ENCODE data around the gene GNL1.

The GNL1 gene, protein sequence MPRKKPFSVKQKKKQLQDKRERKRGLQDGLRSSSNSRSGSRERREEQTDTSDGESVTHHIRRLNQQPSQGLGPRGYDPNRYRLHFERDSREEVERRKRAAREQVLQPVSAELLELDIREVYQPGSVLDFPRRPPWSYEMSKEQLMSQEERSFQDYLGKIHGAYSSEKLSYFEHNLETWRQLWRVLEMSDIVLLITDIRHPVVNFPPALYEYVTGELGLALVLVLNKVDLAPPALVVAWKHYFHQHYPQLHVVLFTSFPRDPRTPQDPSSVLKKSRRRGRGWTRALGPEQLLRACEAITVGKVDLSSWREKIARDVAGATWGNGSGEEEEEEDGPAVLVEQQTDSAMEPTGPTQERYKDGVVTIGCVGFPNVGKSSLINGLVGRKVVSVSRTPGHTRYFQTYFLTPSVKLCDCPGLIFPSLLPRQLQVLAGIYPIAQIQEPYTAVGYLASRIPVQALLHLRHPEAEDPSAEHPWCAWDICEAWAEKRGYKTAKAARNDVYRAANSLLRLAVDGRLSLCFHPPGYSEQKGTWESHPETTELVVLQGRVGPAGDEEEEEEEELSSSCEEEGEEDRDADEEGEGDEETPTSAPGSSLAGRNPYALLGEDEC

DNA sequence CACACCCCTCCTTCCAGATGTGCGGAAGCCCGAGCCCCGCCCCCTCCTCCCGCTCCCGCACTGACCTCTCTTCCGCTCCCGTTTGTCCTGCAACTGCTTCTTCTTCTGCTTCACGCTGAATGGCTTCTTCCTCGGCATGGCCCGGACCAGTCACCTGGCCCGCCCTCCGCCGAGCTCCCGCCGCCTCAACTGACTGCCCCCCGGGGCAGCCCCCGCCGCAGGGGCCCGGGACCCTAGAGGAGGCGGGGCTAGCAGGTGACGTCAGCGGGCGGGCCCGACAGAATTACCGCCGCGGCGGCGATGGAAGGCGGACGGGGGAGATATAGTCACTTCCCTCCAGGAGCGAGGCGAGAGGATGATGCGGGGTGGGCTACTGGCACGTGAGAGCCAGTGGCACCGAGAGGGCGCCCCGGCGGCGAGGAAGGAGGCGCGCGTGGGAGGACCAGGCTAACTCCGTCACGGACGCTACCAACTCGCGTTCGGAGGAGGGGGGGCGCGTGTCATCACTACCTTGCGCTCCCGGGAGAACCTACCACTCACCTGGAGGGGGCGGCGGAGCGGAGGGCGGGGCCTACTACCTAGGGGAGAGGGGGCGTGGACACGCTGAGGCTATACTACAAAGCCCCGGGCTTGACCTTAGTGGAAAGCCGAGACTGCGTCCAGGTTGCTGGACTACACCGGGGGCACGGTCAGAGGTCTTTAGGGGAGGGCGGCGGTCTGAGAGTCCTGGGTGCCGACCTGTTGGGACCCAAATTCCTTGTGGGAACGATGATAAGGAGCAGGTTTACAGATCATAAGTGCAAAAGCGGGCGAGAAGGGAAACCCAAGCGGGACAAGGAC, at the start of gene GNL1:
GNL1 (minus strand) TSS at position 424 of the 840 bp plus-strand sequence; CDS start at position 138, 286 bp downstream.
- peak; percentile 87 for DNase-seq

DNA sequence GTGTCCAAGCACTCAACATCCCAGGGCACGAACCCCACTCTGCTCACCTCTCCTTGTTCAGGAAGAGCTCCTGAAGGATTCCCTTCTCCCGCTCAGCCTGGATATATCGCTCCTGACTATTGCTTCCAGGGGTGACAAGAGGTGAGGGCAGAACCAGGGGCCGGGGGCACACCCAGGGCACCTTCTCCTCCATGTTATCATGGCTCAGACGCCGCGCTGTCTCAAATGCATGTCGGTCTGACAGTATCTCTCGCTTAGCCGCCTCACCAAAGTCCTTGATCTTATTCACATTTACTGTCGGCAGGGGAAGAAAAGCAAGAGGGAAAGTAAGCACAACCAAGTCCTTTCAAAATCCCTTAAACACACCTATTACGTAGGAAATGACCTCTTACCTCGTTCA, 47.7 kb upstream of the GNL1 start:
- no peak for DNase-seq

DNA sequence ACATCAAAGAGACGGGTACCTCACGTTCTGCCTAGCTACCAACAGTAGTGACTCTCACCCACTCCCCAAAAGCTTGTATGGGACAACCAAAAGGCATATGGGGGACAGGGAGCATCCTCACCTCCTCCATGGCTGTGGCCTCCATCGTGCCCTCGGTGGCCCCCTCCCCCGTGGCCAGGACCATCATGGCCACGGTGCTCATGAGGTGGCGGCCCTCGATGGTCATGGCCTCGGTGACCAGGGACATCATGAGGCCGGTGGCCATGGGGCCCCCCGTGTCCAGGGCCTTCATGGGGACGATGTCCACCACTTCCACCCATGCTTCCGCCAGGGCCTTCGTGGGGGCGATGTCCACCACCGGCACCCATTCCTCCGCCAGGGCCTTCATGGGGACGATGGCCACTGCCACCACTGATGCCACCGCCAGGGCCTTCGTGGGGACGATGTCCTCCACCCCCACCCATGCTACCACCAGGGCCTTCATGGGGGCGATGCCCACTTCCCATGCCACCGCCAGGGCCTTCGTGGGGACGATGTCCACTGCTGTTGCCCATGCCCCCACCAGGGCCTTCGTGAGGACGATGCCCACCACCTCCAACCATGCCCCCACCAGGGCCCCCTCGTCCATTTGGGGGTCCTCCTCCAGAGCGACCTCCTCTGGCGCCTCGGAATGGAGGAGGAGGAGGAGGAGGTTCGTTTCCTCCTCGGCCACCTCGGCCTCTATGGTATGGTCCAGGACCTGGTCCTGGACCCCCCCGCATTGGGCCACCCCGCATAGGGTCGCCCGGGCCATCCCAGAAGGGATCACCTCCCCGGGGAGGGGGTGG, 45.7 kb upstream of the GNL1 start:
- no peak for DNase-seq

DNA sequence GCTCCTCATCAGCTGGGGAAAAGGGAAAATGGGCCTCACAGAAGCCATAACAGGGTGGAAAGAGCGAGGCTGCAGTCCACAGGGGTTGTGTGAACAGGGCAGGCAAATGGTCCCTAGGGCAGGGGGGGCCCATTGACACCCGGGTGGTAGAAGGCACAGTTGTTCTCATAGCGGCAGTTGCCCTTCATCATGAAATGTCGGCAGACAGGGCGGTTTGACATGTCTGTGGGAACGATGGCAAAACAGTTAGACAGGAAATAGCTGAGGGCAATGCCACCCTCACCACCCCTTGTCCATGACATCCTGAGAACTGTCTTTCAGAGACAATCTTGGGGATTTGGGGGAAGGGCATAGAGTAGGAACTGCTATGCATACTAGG, 45.1 kb upstream of the GNL1 start:
- DNase-seq, result no peak

DNA sequence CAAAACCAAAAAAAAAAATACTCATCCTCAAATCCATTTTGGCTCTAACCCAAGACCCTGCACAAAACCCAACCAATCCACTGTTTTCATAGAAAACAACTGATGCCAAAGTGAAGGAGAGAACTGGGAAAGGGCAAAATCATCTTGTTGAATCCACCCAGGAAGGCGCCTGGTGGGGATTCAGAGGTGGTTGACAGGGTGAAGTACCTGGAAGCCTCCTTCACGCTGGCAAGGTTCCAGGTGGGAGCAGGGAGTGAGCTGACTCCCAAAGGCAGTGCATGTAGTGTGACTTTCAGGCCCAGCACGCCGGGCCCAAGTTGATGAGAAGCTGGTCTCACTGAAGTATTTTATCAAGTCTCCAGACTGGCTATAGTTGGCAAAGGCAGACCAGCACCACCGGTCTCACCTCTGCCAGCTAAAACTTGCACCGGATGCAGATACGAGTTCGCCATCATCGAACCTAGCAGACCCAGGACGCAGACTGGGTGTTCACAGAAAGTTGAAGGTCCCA, 44.2 kb upstream of the GNL1 start:
- DNase-seq, result no peak

DNA sequence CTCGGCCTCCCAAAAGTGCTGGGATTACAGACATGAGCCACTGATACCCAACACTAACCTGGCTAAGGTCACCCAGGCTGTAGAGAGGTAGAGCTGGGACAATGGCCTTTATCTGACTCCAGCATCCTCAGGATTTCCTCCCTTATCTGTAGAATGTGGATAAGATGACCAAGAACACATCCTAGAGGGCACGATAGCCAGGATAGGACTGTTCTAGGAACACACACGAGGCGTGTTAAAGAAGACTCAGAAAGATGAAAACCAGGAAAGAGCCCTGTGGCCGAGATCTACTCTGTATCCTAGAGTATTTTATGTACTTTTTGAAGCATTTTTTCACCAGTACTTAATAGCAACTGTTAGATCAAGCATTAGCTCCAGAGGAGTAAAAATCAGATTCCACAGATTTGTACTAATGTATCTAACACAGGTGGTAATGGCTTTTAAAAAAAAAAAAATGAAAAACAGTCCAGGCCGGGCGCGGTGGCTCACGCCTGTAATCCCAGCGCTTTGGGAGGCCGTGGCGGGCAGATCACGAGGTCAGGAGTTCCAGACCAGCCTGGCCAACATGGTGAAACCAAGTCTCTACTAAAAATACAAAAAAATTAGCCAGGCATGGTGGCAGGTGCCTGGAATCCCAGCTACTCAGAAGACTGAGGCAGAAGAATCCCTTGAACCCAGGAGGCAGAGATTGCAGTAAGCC, 43.5 kb upstream of the GNL1 start:
- DNase-seq, result no peak

DNA sequence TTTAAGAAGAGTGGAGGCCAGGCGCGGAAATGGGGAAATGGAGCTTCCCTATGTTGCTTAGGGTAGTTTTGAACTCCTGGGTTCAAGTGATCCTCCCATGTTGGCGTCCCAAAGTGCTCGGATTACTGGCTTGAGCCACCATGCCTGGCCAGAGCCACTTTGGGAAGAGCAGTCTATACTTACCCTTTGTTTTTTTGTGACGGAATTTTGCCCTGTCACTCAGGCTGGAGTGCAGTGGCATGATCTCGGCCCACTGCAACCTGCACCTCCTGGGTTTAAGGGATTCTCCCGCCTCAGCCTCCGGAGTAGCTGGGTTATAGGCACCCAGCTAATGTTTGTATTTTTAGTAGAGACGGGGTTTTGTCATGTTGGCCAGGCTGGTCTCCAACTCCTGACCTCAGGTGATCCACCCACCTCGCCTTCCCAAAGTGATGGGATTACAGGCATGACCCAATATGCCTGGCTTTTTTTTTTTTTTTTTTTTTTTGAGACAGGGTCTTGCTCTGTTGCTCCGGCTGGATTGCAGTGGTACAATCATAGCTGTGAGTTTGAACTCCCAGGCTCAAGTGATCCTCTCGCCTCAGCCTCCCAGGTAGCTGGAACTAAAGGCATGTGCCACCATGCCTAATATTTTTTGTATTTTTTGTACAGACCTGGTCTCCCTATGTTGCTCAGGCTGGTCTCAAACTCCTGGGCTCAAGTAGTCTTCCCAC, 42.8 kb upstream of the GNL1 start:
- no peak for DNase-seq

DNA sequence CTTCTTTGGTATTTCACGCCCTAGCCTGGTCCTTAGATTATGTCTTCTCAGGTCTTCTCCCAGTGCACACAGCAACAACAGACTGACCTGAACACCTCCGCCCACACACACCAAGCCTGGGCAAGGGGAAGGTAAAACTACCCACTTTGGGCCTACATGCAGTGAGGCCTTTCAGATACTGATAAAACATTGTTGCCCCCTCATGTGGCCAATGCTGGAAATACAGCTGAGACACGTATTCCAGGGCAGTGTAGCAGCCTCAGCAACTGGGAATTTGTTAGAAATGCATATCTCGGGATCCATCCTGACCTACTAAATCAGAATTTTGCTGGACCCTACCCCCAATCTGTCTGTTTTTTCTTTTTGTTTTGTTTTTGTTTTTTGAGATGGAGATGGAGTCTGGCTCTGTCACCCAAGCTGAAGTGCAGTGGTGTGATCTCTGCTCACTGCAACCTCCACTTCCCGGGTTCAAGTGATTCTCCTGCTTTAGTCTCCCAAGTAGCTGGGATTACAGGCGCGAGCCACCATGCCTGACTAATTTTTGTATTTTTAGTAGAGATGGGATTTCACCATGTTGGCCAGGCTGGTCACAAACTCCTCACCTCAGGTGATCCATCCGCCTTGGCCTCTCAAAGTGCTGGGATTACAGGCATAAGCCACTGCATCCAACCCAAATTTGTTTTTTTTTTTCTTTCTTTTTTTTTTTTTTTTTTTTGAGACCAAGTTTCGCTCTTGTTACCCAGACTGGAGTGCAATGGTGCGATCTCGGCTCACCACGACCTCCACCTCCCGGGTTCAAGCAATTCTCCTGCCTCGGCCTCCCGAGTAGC, 41.2 kb upstream of the GNL1 start:
- DNase-seq, result peak; percentile 57

DNA sequence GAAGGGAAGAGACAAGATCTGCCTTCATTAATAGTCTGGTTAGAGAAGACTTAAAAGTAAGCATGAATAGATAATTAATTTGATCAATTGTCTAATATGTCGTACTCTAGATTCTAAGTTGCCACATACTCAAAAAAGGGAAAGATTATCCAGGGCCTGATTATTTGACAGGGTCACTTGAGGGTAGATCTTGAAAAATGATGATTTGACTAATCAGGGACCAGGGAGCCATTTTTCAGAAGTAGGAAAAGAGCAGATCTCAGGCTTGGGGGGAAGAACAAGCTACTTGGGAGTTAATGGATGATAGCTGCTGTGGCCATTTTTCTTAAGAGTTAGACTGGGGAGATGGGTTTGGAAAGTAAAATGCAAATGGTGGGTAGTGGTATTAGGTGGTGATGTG, 36.0 kb upstream of the GNL1 start:
- no peak for DNase-seq

DNA sequence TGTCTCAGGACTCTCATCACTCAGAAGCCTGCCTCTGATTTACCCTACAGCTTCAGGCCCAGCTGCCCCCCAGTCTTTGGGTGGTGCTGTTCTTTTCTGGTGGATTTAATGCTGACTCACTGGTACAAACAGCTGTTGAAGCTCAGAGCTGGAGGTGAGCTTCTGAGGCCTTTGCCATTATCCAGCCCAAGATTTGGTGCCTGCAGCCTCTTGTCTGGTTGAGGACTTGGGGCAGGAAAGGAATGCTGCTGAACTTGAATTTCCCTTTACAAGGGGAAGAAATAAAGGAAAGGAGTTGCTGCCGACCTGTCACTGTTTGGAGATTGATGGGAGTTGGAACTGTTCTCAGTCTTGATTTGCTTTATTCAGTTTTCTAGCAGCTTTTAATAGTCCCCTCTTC, 34.7 kb upstream of the GNL1 start:
- no peak for DNase-seq

DNA sequence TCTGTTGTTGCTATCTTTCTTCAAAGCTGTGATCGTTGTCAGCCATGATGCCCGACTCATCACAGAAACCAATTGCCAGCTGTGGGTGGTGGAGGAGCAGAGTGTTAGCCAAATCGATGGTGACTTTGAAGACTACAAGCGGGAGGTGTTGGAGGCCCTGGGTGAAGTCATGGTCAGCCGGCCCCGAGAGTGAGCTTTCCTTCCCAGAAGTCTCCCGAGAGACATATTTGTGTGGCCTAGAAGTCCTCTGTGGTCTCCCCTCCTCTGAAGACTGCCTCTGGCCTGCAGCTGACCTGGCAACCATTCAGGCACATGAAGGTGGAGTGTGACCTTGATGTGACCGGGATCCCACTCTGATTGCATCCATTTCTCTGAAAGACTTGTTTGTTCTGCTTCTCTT, 34.2 kb upstream of the GNL1 start:
- DNase-seq, result no peak

DNA sequence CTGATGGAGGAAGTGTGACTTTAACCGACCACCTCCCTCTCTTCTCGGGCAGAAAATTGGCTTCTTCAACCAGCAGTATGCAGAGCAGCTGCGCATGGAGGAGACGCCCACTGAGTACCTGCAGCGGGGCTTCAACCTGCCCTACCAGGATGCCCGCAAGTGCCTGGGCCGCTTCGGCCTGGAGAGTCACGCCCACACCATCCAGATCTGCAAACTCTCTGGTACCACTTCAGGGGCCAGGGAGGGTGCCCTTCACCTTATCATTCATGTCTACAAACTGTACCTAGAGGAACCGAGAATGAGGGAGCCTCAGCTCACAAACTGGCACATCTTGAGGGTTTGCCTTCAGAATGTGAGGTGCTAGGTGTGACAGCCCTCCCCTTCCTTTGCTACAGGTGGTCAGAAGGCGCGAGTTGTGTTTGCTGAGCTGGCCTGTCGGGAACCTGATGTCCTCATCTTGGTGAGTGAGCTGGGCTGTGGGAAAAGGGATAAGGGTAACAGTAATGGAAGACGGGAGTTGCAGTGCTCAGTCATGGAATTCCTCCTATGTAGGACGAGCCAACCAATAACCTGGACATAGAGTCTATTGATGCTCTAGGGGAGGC, 33.6 kb upstream of the GNL1 start:
- no peak for DNase-seq

DNA sequence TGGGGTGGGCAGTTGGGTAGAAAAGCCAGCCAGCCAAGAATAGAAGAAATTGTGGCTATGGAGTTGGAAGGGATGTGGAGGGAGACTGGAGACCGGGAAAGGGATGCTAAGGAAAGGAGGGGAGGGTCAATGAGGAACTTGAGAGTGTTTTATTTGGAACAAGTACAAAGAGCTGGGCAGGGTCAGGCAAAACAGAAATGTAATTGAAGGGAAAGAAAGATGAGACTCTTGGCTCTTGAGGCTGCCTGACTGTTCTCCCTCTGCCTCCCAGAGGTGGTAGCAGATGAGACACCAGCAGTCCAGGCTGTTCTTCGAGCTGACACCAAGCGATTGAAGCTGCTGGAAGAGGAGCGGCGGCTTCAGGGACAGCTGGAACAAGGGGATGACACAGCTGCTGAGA, 27.6 kb upstream of the GNL1 start:
- no peak for DNase-seq

DNA sequence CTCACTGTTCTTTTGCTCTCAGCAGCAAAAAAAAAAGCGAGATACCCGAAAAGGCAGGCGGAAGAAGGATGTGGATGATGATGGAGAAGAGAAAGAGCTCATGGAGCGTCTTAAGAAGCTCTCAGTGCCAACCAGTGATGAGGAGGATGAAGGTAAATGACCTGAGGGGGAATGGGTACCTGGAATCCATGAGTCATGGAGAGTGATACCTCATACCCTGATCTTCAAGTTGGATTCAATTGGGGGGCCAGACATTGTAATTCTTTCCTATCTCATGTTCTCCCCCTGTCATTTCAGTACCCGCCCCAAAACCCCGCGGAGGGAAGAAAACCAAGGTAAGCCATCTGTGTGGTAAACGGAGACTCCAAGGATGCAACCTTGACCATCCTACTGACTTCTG, 21.8 kb upstream of the GNL1 start:
- DNase-seq, result no peak

DNA sequence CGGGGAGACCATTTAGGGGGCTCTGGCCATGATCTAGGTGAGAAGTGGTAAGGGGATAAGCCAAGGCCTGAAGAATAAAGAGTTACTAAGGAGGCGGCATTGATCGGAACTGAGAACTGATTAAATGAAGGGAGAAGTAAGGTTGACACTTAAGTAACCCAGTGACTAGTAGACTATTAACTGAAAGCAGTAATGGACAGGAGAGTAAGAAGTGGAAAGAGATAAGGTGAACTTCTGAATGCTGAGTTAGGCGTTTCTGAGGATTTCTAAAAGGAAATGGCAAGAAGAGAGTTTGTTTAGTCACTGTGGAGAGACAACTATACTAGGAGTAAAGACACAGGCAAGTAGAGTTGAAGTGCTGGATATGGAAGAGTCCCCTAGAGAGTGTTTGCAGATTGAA, 16.8 kb upstream of the GNL1 start:
- no peak for DNase-seq

DNA sequence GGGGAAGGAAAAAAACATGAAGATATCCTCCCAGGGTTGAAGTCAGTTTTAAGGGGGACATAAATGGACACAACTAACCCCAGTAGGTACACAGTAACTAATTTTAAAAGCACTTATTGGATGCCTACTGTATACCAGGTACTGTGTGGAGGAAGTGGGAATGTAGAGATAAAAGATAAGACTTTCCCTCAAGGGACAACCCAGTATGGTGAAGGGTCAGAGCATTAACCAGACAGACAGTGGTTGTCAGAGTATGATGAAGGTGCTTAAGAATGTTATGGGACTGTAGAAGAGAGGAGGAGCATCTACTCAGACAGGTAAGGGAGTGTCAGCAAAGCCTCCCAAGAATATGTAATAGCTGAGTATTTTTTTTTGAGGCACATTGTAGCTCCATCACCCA, 15.9 kb upstream of the GNL1 start:
- DNase-seq, result no peak

DNA sequence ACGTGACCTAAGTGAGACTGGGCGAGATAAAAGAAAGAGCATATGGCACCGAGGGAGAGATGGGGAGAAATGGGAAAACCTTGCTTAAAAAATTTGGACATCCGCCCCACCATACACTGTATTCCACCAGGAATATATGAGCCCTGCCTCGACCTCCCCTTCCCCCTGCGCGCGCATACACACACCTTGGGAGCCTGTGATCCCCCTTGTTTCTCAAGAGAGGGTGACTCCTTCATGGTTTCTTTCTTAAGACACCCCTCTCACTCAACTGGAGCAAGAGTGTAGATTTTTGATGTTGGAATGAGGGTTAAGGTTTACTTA, 15.4 kb upstream of the GNL1 start:
- DNase-seq, result no peak

DNA sequence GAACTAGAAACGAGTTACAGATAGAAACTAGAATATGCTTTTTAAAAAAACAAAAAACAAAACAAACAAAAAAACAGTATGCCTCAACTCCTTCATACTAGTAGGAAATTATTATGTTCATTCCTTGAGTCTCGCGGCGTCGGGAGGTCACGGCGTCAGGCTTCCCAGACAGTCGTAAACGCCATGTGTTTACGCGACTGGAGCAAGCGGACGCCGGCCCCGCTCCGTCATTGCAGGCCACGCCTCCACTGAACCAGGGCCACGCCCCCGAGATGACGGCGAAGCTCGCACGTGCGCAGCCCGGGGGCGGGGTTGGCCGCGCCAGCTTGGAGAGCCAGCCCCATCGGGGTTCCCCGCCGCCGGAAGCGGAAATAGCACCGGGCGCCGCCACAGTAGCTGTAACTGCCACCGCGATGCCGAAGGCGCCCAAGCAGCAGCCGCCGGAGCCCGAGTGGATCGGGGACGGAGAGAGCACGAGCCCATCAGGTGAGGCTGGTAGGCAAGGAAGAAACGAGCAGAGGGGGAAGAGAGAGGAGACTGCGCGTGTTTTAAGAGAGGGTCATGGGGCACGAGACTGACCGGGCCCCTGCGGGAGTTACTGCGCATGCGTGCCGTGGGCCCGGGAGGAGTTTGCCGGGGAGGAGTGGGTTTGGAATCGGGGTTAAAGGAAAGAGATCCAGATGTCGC, 14.9 kb upstream of the GNL1 start, which contains the start of gene ABCF1:
ABCF1 (plus strand) TSS at position 368 of the 687 bp plus-strand sequence; CDS start at position 414, 46 bp downstream.
- DNase-seq, result peak; percentile 95

DNA sequence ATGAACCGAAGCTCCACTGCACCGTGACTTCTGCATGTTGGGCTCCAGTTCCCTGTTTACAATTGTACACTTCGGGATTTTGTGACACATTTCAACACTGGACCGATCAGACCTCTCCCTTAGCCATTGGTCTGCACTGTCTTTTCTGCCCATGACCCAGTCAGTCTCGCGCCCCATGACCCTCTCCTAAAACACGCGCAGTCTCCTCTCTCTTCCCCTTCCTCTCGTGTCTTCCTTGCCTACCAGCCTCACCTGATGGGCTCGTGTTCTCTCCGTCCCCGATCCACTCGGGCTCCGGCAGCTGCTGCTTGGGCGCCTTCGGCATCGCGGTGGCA, 14.4 kb upstream of the GNL1 start:
- no peak for DNase-seq

DNA sequence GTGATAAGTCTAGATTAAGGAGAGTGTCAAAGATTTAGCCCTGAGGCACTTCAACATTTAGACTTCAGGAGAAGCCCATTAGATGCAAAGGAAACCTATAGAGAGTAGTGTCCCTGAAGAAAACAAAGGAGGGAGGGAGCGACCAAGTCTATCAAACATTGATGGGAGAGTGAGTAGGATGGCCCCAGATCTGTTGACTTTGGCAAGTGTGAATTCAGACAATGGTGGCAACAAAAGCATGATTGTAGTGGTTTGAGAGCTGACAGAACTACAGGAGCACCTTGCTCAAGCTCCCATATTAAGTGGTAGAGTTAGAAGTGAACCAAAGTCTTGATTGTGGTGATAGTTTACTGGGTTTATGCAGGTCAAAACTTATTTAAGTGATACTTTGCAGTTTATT, 14.0 kb upstream of the GNL1 start:
- no peak for DNase-seq
